ENCODE data around the gene RPL35.

Gene RPL35

GRCh38 chr9:124835026-124835557 is 26.7 kb downstream of the RPL35 start:
- H3K4me1 ChIP-seq = peaks cover 2% of the 10 kb centered on the region; the same call in 1 of the 2 replicates
- no peaks in the 10 kb centered on the region for H3K36me3 ChIP-seq (replicated peaks)
- no peak overlapping the region for H3K4me3 ChIP-seq
- DNase-seq (ENCODE audit: low spot score in 2 of 2) = peak; percentile 27 to 79
- in situ Hi-C loops (cut with MboI; ENCODE audit: low sequenced_read_pairs) = no loop called here
- no peaks in the 10 kb centered on the region for H3K27me3 ChIP-seq (ENCODE audit: low read depth)
- H3K9me3 ChIP-seq = no peaks in the 10 kb centered on the region

GRCh38 chr9:124834591-124834990 is 27.2 kb downstream of the RPL35 start:
- Histone ChIP-seq H3K9me3 (no peaks in the 10 kb centered on the region), H3K36me3 (replicated peaks) (no peaks in the 10 kb centered on the region), H3K4me1 (peaks cover 2% of the 10 kb centered on the region; the same call in 1 of the 2 replicates), H3K4me3 (no peak overlapping the region), H3K27me3 (ENCODE audit: low read depth) (no peaks in the 10 kb centered on the region)
- in situ Hi-C loops (cut with MboI; ENCODE audit: low sequenced_read_pairs) = no loop called here
- no peak for DNase-seq (ENCODE audit: low spot score in 2 of 2)

GRCh38 chr9:124831642-124832364 is 30.0 kb downstream of the RPL35 start:
- no peak for DNase-seq (ENCODE audit: low spot score in 2 of 2)
- Histone ChIP-seq H3K4me3 (no peak overlapping the region), H3K27me3 (ENCODE audit: low read depth) (no peaks in the 10 kb centered on the region; the same call in 1 of the 2 replicates), H3K4me1 (peaks cover 2% of the 10 kb centered on the region; the same call in 1 of the 2 replicates), H3K9me3 (no peaks in the 10 kb centered on the region), H3K36me3 (replicated peaks) (no peaks in the 10 kb centered on the region)
- in situ Hi-C loops (cut with MboI; ENCODE audit: low sequenced_read_pairs) = no loop called here

- H3K36me3 ChIP-seq (replicated peaks) = no peaks in the 10 kb centered on the region
- in situ Hi-C loops (cut with MboI; ENCODE audit: low sequenced_read_pairs) = no loop called here
- no peak overlapping the region for H3K4me3 ChIP-seq
- no peaks in the 10 kb centered on the region; the same call in 1 of the 2 replicates for H3K27me3 ChIP-seq (ENCODE audit: low read depth)
- peaks cover 2% of the 10 kb centered on the region; the same call in 1 of the 2 replicates for H3K4me1 ChIP-seq
- DNase-seq (ENCODE audit: low spot score in 2 of 2) = no peak
- H3K9me3 ChIP-seq = no peaks in the 10 kb centered on the region
Measured at GRCh38 chr9:124830593-124830992, 31.2 kb downstream of the RPL35 start.

GRCh38 chr9:124829334-124829669 is 32.5 kb downstream of the RPL35 start:
- no peaks in the 10 kb centered on the region for H3K36me3 ChIP-seq (replicated peaks)
- in situ Hi-C loops (cut with MboI; ENCODE audit: low sequenced_read_pairs) = no loop called here
- H3K27me3 ChIP-seq (ENCODE audit: low read depth) = no peaks in the 10 kb centered on the region; the same call in 1 of the 2 replicates
- DNase-seq (ENCODE audit: low spot score in 2 of 2) = no peak
- H3K4me3 ChIP-seq = no peak overlapping the region
- H3K4me1 ChIP-seq = no peaks in the 10 kb centered on the region
- H3K9me3 ChIP-seq = no peaks in the 10 kb centered on the region

- Histone ChIP-seq H3K4me3 (no peak overlapping the region), H3K27me3 (ENCODE audit: low read depth) (no peaks in the 10 kb centered on the region; the same call in 1 of the 2 replicates), H3K9me3 (no peaks in the 10 kb centered on the region), H3K4me1 (no peaks in the 10 kb centered on the region), H3K36me3 (replicated peaks) (no peaks in the 10 kb centered on the region)
- in situ Hi-C loops (cut with MboI; ENCODE audit: low sequenced_read_pairs) = no loop called here
- no peak for DNase-seq (ENCODE audit: low spot score in 2 of 2)
Measured at GRCh38 chr9:124828489-124829333, 33.0 kb downstream of the RPL35 start.

- DNase-seq (ENCODE audit: low spot score in 2 of 2) = no peak
- Histone ChIP-seq H3K27me3 (ENCODE audit: low read depth) (no peaks in the 10 kb centered on the region), H3K4me3 (no peak overlapping the region), H3K4me1 (no peaks in the 10 kb centered on the region), H3K36me3 (replicated peaks) (no peaks in the 10 kb centered on the region), H3K9me3 (no peaks in the 10 kb centered on the region)
- in situ Hi-C loops (cut with MboI; ENCODE audit: low sequenced_read_pairs) = no loop called here
Measured at GRCh38 chr9:124820698-124821623, 40.8 kb downstream of the RPL35 start.

GRCh38 chr9:124818431-124819281 is 43.1 kb downstream of the RPL35 start:
- H3K4me3 ChIP-seq = no peak overlapping the region
- no peaks in the 10 kb centered on the region for H3K9me3 ChIP-seq
- no peaks in the 10 kb centered on the region for H3K36me3 ChIP-seq (replicated peaks)
- H3K4me1 ChIP-seq = no peaks in the 10 kb centered on the region
- no peaks in the 10 kb centered on the region for H3K27me3 ChIP-seq (ENCODE audit: low read depth)
- in situ Hi-C loops (cut with MboI; ENCODE audit: low sequenced_read_pairs) = no loop called here
- no peak for DNase-seq (ENCODE audit: low spot score in 2 of 2)

- Histone ChIP-seq H3K36me3 (replicated peaks) (no peaks in the 10 kb centered on the region), H3K4me3 (no peak overlapping the region), H3K27me3 (ENCODE audit: low read depth) (no peaks in the 10 kb centered on the region), H3K4me1 (no peaks in the 10 kb centered on the region), H3K9me3 (no peaks in the 10 kb centered on the region)
- in situ Hi-C loops (cut with MboI; ENCODE audit: low sequenced_read_pairs) = no loop called here
- DNase-seq (ENCODE audit: low spot score in 2 of 2) = no peak
Measured at GRCh38 chr9:124815601-124816000, 46.2 kb downstream of the RPL35 start.

GRCh38 chr9:124814164-124814535 is 47.6 kb downstream of the RPL35 start:
- in situ Hi-C loops (cut with MboI; ENCODE audit: low sequenced_read_pairs) = no loop called here
- H3K4me1 ChIP-seq = no peaks in the 10 kb centered on the region
- no peak for DNase-seq (ENCODE audit: low spot score in 2 of 2)

GRCh38 chr9:124813501-124814163 is 48.1 kb downstream of the RPL35 start:
- H3K9me3 ChIP-seq = no peaks in the 10 kb centered on the region
- no peaks in the 10 kb centered on the region for H3K4me1 ChIP-seq
- no peak for DNase-seq (ENCODE audit: low spot score in 2 of 2)
- H3K36me3 ChIP-seq (replicated peaks) = no peaks in the 10 kb centered on the region
- in situ Hi-C loops (cut with MboI; ENCODE audit: low sequenced_read_pairs) = no loop called here
- no peaks in the 10 kb centered on the region for H3K27me3 ChIP-seq (ENCODE audit: low read depth)
- no peak overlapping the region for H3K4me3 ChIP-seq

More at GRCh38 chr9:124814164-124814535, 47.6 kb downstream of the RPL35 start:
- no peaks in the 10 kb centered on the region for H3K9me3 ChIP-seq
- no peak overlapping the region for H3K4me3 ChIP-seq
- H3K27me3 ChIP-seq (ENCODE audit: low read depth) = no peaks in the 10 kb centered on the region
- H3K36me3 ChIP-seq (replicated peaks) = no peaks in the 10 kb centered on the region

GRCh38 chr9:124813041-124813440 is 48.7 kb downstream of the RPL35 start:
- Histone ChIP-seq H3K4me3 (no peak overlapping the region), H3K36me3 (replicated peaks) (no peaks in the 10 kb centered on the region), H3K4me1 (no peaks in the 10 kb centered on the region), H3K27me3 (ENCODE audit: low read depth) (no peaks in the 10 kb centered on the region), H3K9me3 (no peaks in the 10 kb centered on the region)
- in situ Hi-C loops (cut with MboI; ENCODE audit: low sequenced_read_pairs) = no loop called here
- no peak for DNase-seq (ENCODE audit: low spot score in 2 of 2)

All from HAP-1 (cell line).